Loucy (cell line): ENCODE measurements around the gene SLC5A11.

ENCODE experiments used
- H2AFZ ChIP-seq: fragments of 200-600 bp; sonication (generic); 2 replicates; pipeline ENCODE4 v1.6.0; 2016; ENCODE audit warnings: antibody characterized with exemption, mild to moderate bottlenecking, low read length, moderate library complexity
- H3F3A ChIP-seq: fragments of 200-600 bp; 2 replicates; pipeline ENCODE4 v1.6.0; 2016; ENCODE audit warnings: antibody characterized with exemption, low read depth, mild to moderate bottlenecking
- H3K27me3 ChIP-seq: fragments of 200-600 bp; sonication (generic); 2 replicates; pipeline ENCODE4 v1.6.1; 2014; ENCODE audit warnings: low read length, mild to moderate bottlenecking; ENCODE audit not compliant: insufficient read depth, poor library complexity, severe bottlenecking
- H3K36me3 ChIP-seq: fragments of 200-600 bp; sonication (generic); 2 replicates; pipeline ENCODE4 v1.6.1; 2016; ENCODE audit warnings: low read length; ENCODE audit not compliant: insufficient read depth
- H3K4me1 ChIP-seq: fragments of 200-600 bp; sonication (generic); 2 replicates; pipeline ENCODE4 v1.5.1; 2014; ENCODE audit warnings: low read length, mild to moderate bottlenecking; ENCODE audit not compliant: insufficient read depth, poor library complexity, severe bottlenecking
- H3K4me2 ChIP-seq: fragments of 200-600 bp; sonication (generic); 2 replicates; pipeline ENCODE4 v1.6.0; 2014; ENCODE audit warnings: antibody characterized with exemption, low read length, low read depth, mild to moderate bottlenecking; ENCODE audit not compliant: poor library complexity, severe bottlenecking
- H3K4me3 ChIP-seq: fragments of 200-600 bp; sonication (generic); 2 replicates; pipeline ENCODE4 v1.5.1; 2014; ENCODE audit warnings: low read length, mild to moderate bottlenecking, mixed read lengths; ENCODE audit not compliant: poor library complexity, severe bottlenecking
- H3K79me2 ChIP-seq: fragments of 200-600 bp; sonication (generic); 2 replicates; pipeline ENCODE4 v1.6.1; 2014; ENCODE audit warnings: low read length; ENCODE audit not compliant: insufficient read depth
- H3K9ac ChIP-seq: fragments of 200-600 bp; sonication (generic); 2 replicates; pipeline ENCODE4 v1.6.0; 2014; ENCODE audit warnings: mild to moderate bottlenecking, low read depth, low read length, moderate library complexity; ENCODE audit not compliant: poor library complexity, severe bottlenecking
- H3K9me2 ChIP-seq: fragments of 200-600 bp; sonication (generic); replicated peaks from 2 replicates; pipeline ENCODE4 v1.6.1; 2016; ENCODE audit warnings: low read depth, low read length, mixed read lengths
- H3K9me3 ChIP-seq: fragments of 200-600 bp; sonication (generic); 2 replicates; pipeline ENCODE4 v1.6.1; 2014; ENCODE audit warnings: mild to moderate bottlenecking, antibody characterized with exemption, low read length, low read depth; ENCODE audit not compliant: insufficient read depth
- H4K20me1 ChIP-seq: fragments of 200-600 bp; sonication (generic); 2 replicates; pipeline ENCODE4 v1.6.0; 2014; ENCODE audit warnings: antibody characterized with exemption, low read length, mild to moderate bottlenecking; ENCODE audit not compliant: insufficient read depth, poor library complexity, severe bottlenecking
- CTCF ChIP-seq: fragments of 200-600 bp; sonication (generic); conservative IDR thresholded peaks from 2 replicates; pipeline ENCODE4 v1.5.1; 2014; ENCODE audit warnings: mild to moderate bottlenecking, antibody characterized with exemption, low read length
- EZH2phosphoT487 ChIP-seq: fragments of 200-600 bp; IDR thresholded peaks from 2 replicates; pipeline ENCODE4 v1.6.1; 2018; ENCODE audit warnings: antibody characterized with exemption, mild to moderate bottlenecking, moderate library complexity, borderline replicate concordance

The SLC5A11 gene

DNA sequence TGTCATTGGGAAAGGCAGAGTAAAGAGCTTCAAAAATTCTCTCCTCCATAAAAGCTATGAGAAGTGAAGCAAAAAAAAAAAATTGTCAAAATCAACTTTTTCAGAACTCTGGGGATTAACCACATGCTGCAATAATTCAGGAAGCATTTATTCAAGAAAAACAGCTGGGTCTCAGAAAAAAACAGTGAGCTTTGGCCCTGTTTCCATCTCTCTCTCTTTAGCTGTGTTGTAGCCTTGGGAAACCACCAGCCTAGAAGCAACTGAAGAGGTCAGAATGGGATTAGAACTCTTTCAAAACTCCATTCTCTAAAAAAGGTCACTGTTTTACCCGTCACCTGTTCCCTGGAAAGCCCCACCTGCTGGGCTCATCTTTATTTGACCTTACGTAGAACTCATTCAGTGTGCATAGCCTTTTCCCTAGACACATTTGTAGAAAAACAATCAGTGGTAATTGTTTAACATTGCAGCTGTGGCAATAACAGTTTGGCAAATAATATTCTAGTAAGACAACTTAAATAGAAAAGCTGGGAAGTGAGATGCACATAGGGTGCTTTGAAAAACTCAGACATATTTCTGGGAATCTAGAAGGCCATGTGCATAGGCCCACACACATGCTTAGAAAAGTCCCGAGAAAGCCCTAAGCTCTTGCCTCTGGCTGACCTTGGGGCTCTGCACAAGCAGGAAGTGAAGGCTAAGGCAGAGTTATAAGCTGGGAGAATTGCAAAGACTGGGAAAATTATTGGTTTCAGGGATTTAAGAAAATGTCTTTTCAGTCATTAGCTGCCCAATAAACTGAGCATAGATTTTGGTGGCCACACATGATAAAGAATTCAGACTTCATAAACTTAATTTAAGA lies 18.0 kb downstream of the SLC5A11 start:
- H3K27me3 ChIP-seq = no peaks in the 10 kb centered on the region
- TF ChIP-seq EZH2phosphoT487 (no peak), CTCF (no peak)
- H3K4me2 ChIP-seq = no peak overlapping the region
- no peaks in the 10 kb centered on the region for H3K79me2 ChIP-seq
- H4K20me1 ChIP-seq = no peaks in the 10 kb centered on the region
- H3K9me2 ChIP-seq = no peaks in the 10 kb centered on the region
- H3F3A ChIP-seq = no peaks in the 10 kb centered on the region
- no peaks in the 10 kb centered on the region for H3K4me1 ChIP-seq
- no peak overlapping the region for H2AFZ ChIP-seq
- no peak overlapping the region for H3K4me3 ChIP-seq
- H3K36me3 ChIP-seq = no peaks in the 10 kb centered on the region
- H3K9ac ChIP-seq = no peak overlapping the region
- H3K9me3 ChIP-seq = peaks cover 4% of the 10 kb centered on the region; the same call in 1 of the 2 replicates

DNA sequence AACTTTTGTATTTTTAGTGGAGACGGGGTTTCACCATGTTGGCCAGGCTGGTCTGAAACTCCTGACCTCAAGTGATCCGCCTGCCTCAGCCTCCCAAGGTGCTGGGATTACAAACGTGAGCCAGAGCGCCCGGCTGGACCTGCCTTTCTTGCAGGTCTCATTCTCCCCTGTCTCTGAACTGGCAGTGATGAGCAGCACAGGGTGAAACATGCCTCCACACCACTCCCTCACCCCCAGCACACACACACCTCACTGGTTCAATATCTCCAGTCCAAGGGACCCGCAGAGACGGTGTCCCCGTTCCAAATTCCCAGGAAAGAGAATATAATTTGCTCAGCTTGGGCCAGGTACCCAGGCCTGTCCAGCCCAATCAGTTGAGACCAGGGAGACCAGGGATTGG lies 23.3 kb downstream of the SLC5A11 start:
- Histone ChIP-seq H3K4me1 (no peaks in the 10 kb centered on the region), H4K20me1 (no peaks in the 10 kb centered on the region), H3K79me2 (no peaks in the 10 kb centered on the region), H3K27me3 (no peaks in the 10 kb centered on the region), H3K9ac (no peak overlapping the region), H3K36me3 (no peaks in the 10 kb centered on the region), H3K4me3 (no peak overlapping the region), H3K9me3 (peaks cover 2% of the 10 kb centered on the region; the same call in 1 of the 2 replicates), H3K9me2 (no peaks in the 10 kb centered on the region), H2AFZ (no peak overlapping the region), H3F3A (no peaks in the 10 kb centered on the region), H3K4me2 (no peak overlapping the region)
- TF ChIP-seq EZH2phosphoT487 (no peak), CTCF (no peak)

DNA sequence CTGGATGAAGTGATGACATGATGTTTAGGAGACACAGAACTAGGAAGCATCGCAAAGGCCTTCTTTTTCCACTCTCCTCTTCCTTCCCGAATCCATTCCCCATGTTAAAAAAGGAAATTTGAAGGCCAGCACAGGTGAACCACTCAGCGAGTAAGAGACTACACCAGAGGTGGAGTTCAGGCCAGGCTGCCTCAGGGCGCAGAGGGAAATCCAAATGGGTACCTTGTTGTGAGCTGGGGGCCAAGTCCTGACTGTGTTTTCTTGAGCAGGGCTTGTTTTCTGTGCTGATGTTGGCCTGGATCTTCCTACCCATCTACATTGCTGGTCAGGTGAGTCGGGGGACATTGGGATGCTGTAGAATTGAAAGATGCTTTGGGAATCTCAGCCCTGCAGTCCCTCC lies 26.1 kb downstream of the SLC5A11 start:
- no peak overlapping the region for H3K4me3 ChIP-seq
- H3K27me3 ChIP-seq = no peaks in the 10 kb centered on the region
- H3K79me2 ChIP-seq = no peaks in the 10 kb centered on the region
- no peak overlapping the region for H3K9ac ChIP-seq
- no peaks in the 10 kb centered on the region for H3F3A ChIP-seq
- H4K20me1 ChIP-seq = no peaks in the 10 kb centered on the region
- no peaks in the 10 kb centered on the region for H3K9me2 ChIP-seq
- H3K9me3 ChIP-seq = no peaks in the 10 kb centered on the region
- H2AFZ ChIP-seq = no peak overlapping the region
- no peaks in the 10 kb centered on the region for H3K36me3 ChIP-seq
- no peaks in the 10 kb centered on the region for H3K4me1 ChIP-seq
- no peak overlapping the region for H3K4me2 ChIP-seq
- no peak for TF ChIP-seq EZH2phosphoT487
- TF ChIP-seq CTCF = no peak
